A172 (cell line): ENCODE data around the gene RUNX2. TPM values are rescaled to one million over a fixed set of nuclear protein-coding genes. Genes with fewer than 3 reads are reported as not detected.

Experiments
- DNase-seq: peaks from one replicate; pipeline ENCODE4 v3.0.0-alpha.2; 2015; ENCODE audit warnings: low spot score
- total RNA-seq: library from RNA; depleted of rRNA; stranded (reverse); fragments of >200 nt; shearing (Covaris generic); gene quantifications from 2 replicates; pipeline ENCODE4 v1.2.3, GENCODE V29; 2014; rRNA removed

The RUNX2 gene
- total RNA-seq, 1 experiment from 2014 or later: 1.1 TPM

GRCh38 chr6:45705137-45705855, 377.2 kb downstream of the RUNX2 start:
- DNase-seq: no peak

- DNase-seq: no peak
These were observed 378.2 kb downstream of the RUNX2 start for GRCh38 chr6:45706319-45706718.

GRCh38 chr6:45707176-45707575, 379.0 kb downstream of the RUNX2 start:
- no peak for DNase-seq

GRCh38 chr6:45709781-45710220, 381.7 kb downstream of the RUNX2 start:
- no peak for DNase-seq

- no peak for DNase-seq
These were observed 382.2 kb downstream of the RUNX2 start for GRCh38 chr6:45710304-45710821.

GRCh38 chr6:45712076-45712475, 383.9 kb downstream of the RUNX2 start:
- no peak for DNase-seq

GRCh38 chr6:45712786-45713185, 384.7 kb downstream of the RUNX2 start:
- DNase-seq: no peak

Other genes starting within 250 kb of the RUNX2 start
- 5.3 and 8.2 TPM in 2 replicates for gene SUPT3H, start 49.6 kb downstream of the RUNX2 start, total RNA-seq